ENCODE results near the gene JOSD1.

DNA sequence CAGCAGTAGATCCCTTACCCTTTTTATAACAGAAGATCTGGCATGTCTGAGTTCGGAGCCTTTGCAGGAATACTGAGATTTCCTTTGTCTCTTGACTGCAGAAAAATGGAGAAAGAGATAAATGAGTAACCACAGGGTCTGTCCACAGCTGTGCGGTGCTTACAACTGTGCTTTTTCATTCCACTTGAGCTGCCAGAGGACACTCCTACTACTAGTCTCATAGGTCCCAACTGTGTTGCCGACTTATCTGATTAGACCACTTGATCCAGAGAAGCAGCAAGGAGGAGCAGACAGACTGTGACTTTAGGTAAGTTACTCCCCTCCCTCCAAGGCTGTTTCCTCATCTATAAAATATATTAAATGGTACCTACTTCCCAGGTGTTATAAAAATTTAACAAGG, 62.0 kb downstream of the JOSD1 start:
- TF ChIP-seq, protein P1, sequence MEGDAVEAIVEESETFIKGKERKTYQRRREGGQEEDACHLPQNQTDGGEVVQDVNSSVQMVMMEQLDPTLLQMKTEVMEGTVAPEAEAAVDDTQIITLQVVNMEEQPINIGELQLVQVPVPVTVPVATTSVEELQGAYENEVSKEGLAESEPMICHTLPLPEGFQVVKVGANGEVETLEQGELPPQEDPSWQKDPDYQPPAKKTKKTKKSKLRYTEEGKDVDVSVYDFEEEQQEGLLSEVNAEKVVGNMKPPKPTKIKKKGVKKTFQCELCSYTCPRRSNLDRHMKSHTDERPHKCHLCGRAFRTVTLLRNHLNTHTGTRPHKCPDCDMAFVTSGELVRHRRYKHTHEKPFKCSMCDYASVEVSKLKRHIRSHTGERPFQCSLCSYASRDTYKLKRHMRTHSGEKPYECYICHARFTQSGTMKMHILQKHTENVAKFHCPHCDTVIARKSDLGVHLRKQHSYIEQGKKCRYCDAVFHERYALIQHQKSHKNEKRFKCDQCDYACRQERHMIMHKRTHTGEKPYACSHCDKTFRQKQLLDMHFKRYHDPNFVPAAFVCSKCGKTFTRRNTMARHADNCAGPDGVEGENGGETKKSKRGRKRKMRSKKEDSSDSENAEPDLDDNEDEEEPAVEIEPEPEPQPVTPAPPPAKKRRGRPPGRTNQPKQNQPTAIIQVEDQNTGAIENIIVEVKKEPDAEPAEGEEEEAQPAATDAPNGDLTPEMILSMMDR (IDR thresholded peaks at IDR 0.05; ENCODE audit: low read length), result no peak
- no peak for TF ChIP-seq EZH2phosphoT487 (IDR thresholded peaks at IDR 0.05; ENCODE audit: low read length)

Measured in MM.1S (cell line).